Measurements from ENCODE around the gene TCF7L2. TPM values are rescaled to one million over a fixed set of nuclear protein-coding genes. Genes with fewer than 3 reads are reported as not detected.

The TCF7L2 gene
- total and polyA plus RNA-seq, 9 of the 15 experiments (the other 6 are each of a cell fraction or from before 2014, with no cell fraction given) = 0.32 to 2.8 (median 0.92) TPM

- no peak for TF ChIP-seq PREB (CRISPR knock-in tag; IDR thresholded peaks at IDR 0.05)
- no peak for TF ChIP-seq MEF2D (tag; conservative IDR thresholded peaks at IDR 0.05; ENCODE audit: low read depth)
- no peak for TF ChIP-seq TCF3 (CRISPR knock-in tag; IDR thresholded peaks at IDR 0.05)
- peak in 2 of 3 experiments; percentile 28 to 69; a peak in 2 of 6 replicates for TF ChIP-seq CTCF (IDR thresholded peaks at IDR 0.05 in 2 of 3, conservative IDR thresholded peaks at IDR 0.05 in 1 of 3; ENCODE audit: insufficient read depth in 2 of 3, low read depth in 1 of 3, low read length in 3 of 3)
- TF ChIP-seq NONO (IDR thresholded peaks at IDR 0.05; ENCODE audit: low read depth in 2 of 2, low read length in 1 of 2) = no peak
- no peak for TF ChIP-seq HDAC8 (tag; IDR thresholded peaks at IDR 0.05)
Measured at GRCh38 chr10:113126229-113127201, 176.5 kb downstream of the TCF7L2 start (continued).
